Liver (tissue), 9 donors: ENCODE results near the gene ANKRD29. TPM values are rescaled to one million over a fixed set of nuclear protein-coding genes. Genes with fewer than 3 reads are reported as not detected.

Experiments used
- DNase-seq: peaks from one replicate; pipeline ENCODE4 v3.0.0-alpha.2; 2017; ENCODE audit warnings: low spot score
- H3K27ac ChIP-seq, 2 donors: one replicate each; pipeline ENCODE4 v1.7.0; 2013; ENCODE audit warnings: inconsistent platforms in 2 of 2, low read length in 2 of 2, control low read depth in 1 of 2, low read depth in 1 of 2, mild to moderate bottlenecking in 1 of 2
- H3K27me3 ChIP-seq, 4 donors: one replicate each; pipeline versions ENCODE4 v1.6.1 to v1.7.0; 2013; ENCODE audit warnings: low read length in 3 of 4, inconsistent platforms in 1 of 4, mild to moderate bottlenecking in 1 of 4, moderate library complexity in 1 of 4; ENCODE audit not compliant: control insufficient read depth in 4 of 4, insufficient read depth in 4 of 4
- H3K36me3 ChIP-seq, 4 donors: one replicate each; pipeline versions ENCODE4 v1.6.1 to v1.7.0; 2013; ENCODE audit warnings: low read length in 3 of 4, mild to moderate bottlenecking in 3 of 4, low read depth in 1 of 4, moderate library complexity in 1 of 4; ENCODE audit not compliant: control insufficient read depth in 4 of 4, insufficient read depth in 3 of 4
- H3K4me1 ChIP-seq, 4 donors: one replicate each; pipeline versions ENCODE4 v1.6.1 to v1.7.0; 2013; ENCODE audit warnings: low read length in 3 of 4, mild to moderate bottlenecking in 3 of 4, moderate library complexity in 1 of 4; ENCODE audit not compliant: control insufficient read depth in 4 of 4, insufficient read depth in 4 of 4
- H3K4me3 ChIP-seq, 3 donors: one replicate each; pipeline versions ENCODE4 v1.6.1 to v1.7.0; 2013; ENCODE audit warnings: low read length in 3 of 3, control low read depth in 1 of 3, low read depth in 1 of 3, mild to moderate bottlenecking in 1 of 3
- H3K9ac ChIP-seq, 2 donors: one replicate each; pipeline ENCODE4 v1.7.0; 2013; ENCODE audit warnings: low read length in 2 of 2, mild to moderate bottlenecking in 2 of 2, moderate library complexity in 2 of 2, control low read depth in 1 of 2, low read depth in 1 of 2
- H3K9me3 ChIP-seq, 4 donors: one replicate each; pipeline versions ENCODE4 v1.6.1 to v1.7.0; 2013; ENCODE audit warnings: low read length in 3 of 4; ENCODE audit not compliant: control insufficient read depth in 4 of 4
- ATF3 ChIP-seq: IDR thresholded peaks from 2 replicates; pipeline ENCODE4 v1.6.1; 2016; ENCODE audit warnings: antibody characterized with exemption
- EGR1 ChIP-seq, 2 donors: IDR thresholded peaks; 2 replicates each; pipeline ENCODE4 v1.6.1; 2016 to 2018; ENCODE audit warnings: antibody characterized with exemption in 2 of 2, low read depth in 2 of 2
- FOXA2 ChIP-seq: IDR thresholded peaks from 2 replicates; pipeline ENCODE4 v1.6.1; 2016; ENCODE audit warnings: antibody characterized with exemption
- GABPA ChIP-seq, 2 donors: IDR thresholded peaks in 1 of 2; conservative IDR thresholded peaks in 1 of 2; 2 replicates each; pipeline ENCODE4 v1.6.1; 2016; ENCODE audit warnings: antibody characterized with exemption in 2 of 2, mild to moderate bottlenecking in 1 of 2, moderate library complexity in 1 of 2
- JUND ChIP-seq, 2 donors: IDR thresholded peaks; 2 replicates each; pipeline ENCODE4 v1.6.1; 2016; ENCODE audit warnings: antibody characterized with exemption in 2 of 2
- RAD21 ChIP-seq, 2 donors: IDR thresholded peaks; 2 replicates each; pipeline ENCODE4 v1.6.1; 2016; ENCODE audit warnings: antibody characterized with exemption in 2 of 2, mild to moderate bottlenecking in 2 of 2
- REST ChIP-seq: IDR thresholded peaks from 2 replicates; pipeline ENCODE4 v1.6.1; 2016; ENCODE audit warnings: antibody characterized with exemption, mild to moderate bottlenecking
- RXRA ChIP-seq, 2 donors: IDR thresholded peaks; 2 replicates each; pipeline ENCODE4 v1.6.1; 2017 to 2018; ENCODE audit warnings: antibody characterized with exemption in 2 of 2, mild to moderate bottlenecking in 1 of 2
- YY1 ChIP-seq: IDR thresholded peaks from 2 replicates; pipeline ENCODE4 v1.6.1; 2016; ENCODE audit warnings: antibody characterized with exemption, mild to moderate bottlenecking
- ZBTB33 ChIP-seq: IDR thresholded peaks from 2 replicates; pipeline ENCODE4 v1.6.1; 2016; ENCODE audit warnings: antibody characterized with exemption
- WGBS: extraction: QIAGEN DNeasy Blood & Tissue Kit; methylation state at CpG from one replicate; pipeline ENCODE4 v1.1.7; 2013; 5-methylcytosine and 5-hydroxymethylcytosine counted together
- polyA plus RNA-seq, 2 donors: library from polyadenylated mRNA; stranded (reverse) in 1 of 2; unstranded in 1 of 2; fragments of 200-250 nt in 1 of 2; fragments of >200 nt in 1 of 2; fragmentation: Nextera tagmentation in 1 of 2; extraction: Ambion mirVana in 1 of 2; gene quantifications; one replicate each; pipeline versions ENCODE4 v1.2.1 to v1.2.3, GENCODE V29; 2013 to 2015
- total RNA-seq, 2 donors: library from RNA; depleted of rRNA; stranded (reverse); fragments of >200 nt; gene quantifications; one replicate each; pipeline ENCODE4 v1.2.3, GENCODE V29; 2014
- donor health status: healthy.
- donor health status: healthy.
- donor health status: healthy.
- donor health status: healthy.
- donor health status: healthy.

Gene ANKRD29
- total and polyA plus RNA-seq, 4 donors, result 0.14 to 0.50 (median 0.33) TPM

GRCh38 chr18:23648456-23648855 lies 14.3 kb downstream of the ANKRD29 start:
- Histone ChIP-seq H3K4me3 (no peak overlapping the region), H3K36me3 (no peaks in the 10 kb centered on the region), H3K9ac (no peak overlapping the region), H3K27ac (no peak overlapping the region), H3K27me3 (no peaks in the 10 kb centered on the region), H3K4me1 (no peaks in the 10 kb centered on the region), H3K9me3 (no peaks in the 10 kb centered on the region)
- no peak for TF ChIP-seq EGR1 (IDR thresholded peaks at IDR 0.05; ENCODE audit: low read depth in 2 of 2)
- no peak for TF ChIP-seq JUND (IDR thresholded peaks at IDR 0.05)
- TF ChIP-seq FOXA2, result no peak
- no peak for TF ChIP-seq GABPA (IDR thresholded peaks at IDR 0.05 in 1 of 2, conservative IDR thresholded peaks at IDR 0.05 in 1 of 2)
- TF ChIP-seq REST, result no peak
- no peak for TF ChIP-seq YY1
- DNase-seq, result no peak
- WGBS, result 91% methylated on average over 3 of the region's 3 CpGs

- 86% methylated on average over 2 of the region's 2 CpGs for WGBS
- DNase-seq, result no peak
- no peaks in the 10 kb centered on the region for H3K4me1 ChIP-seq
Observed at GRCh38 chr18:23646282-23646681, 16.4 kb downstream of the ANKRD29 start.

More at GRCh38 chr18:23646282-23646681, 16.4 kb downstream of the ANKRD29 start:
- Histone ChIP-seq H3K4me3 (no peak overlapping the region), H3K27me3 (no peaks in the 10 kb centered on the region), H3K9me3 (peaks cover 5 to 12% (median 7%) of the 10 kb centered on the region in 4 donors), H3K36me3 (no peaks in the 10 kb centered on the region), H3K27ac (no peak overlapping the region), H3K9ac (no peak overlapping the region)
- no peak for TF ChIP-seq RXRA (IDR thresholded peaks at IDR 0.05)
- TF ChIP-seq RAD21 (IDR thresholded peaks at IDR 0.05), result no peak
- TF ChIP-seq ZBTB33, result no peak
- TF ChIP-seq ATF3, result no peak
